ENCODE data around the gene MVB12B.

DNA sequence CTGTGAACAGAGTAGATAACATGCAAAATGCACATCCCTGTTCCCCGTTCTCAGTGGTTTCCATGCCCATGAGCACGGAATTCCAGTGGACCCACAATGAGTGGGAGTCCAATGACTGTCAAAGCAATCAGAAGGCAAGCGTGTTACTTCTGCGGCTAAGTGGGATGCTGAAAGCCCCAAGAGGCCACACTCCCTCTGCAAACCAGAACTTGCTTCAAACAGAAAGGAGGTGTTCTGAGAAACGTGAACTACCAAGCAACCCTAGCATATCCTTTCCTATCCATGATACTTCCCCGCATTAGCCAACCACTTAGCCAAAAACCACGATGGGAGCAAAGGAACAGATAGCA is 21.7 kb upstream of the MVB12B start:
- TF ChIP-seq POLR2A (IDR thresholded peaks at IDR 0.05; ENCODE audit: low read length) (no peak), GATA1 (IDR thresholded peaks at IDR 0.05; ENCODE audit: low read depth, low read length) (no peak)

Measured in erythroblast (primary cell).